Panc1 (cell line): ENCODE measurements around the gene HDAC7. TPM values are rescaled to one million over a fixed set of nuclear protein-coding genes. Genes with fewer than 3 reads are reported as not detected.

Experiments
- ATAC-seq: fragments of 200-7000 bp; cut with Tn5 transposase; 2 replicates; pipeline ENCODE4 v1.9.1; 2020; ENCODE audit warnings: mild to moderate bottlenecking, moderate library complexity
- BruUV-seq: library from RNA; stranded (reverse); fragments of 400-500 nt; replicated peaks from 2 replicates; lab custom pipeline; 2021; lab: Mats Ljungman, UMichigan
- CTCF ChIA-PET: fragments of 300-600 bp; sonication (Branson Sonifier 250); formaldehyde crosslinking; loops from one replicate; lab custom pipeline; 2022; ENCODE audit warnings: antibody characterized with exemption; lab: Charles Lee
- POLR2A ChIA-PET: fragments of 300-600 bp; sonication (Branson Sonifier 250); formaldehyde crosslinking; loops from one replicate; lab custom pipeline; 2022; ENCODE audit warnings: antibody characterized with exemption; lab: Charles Lee
- DNase-seq: peaks from one replicate; pipeline ENCODE4 v3.0.0-alpha.2; 2010; ENCODE audit warnings: low read depth, low spot score
- H3K27ac ChIP-seq: 2 replicates; pipeline ENCODE4 v1.5.1; 2011; ENCODE audit warnings: mild to moderate bottlenecking, low read length, inconsistent platforms
- H3K27me3 ChIP-seq: fragments of 200-500 bp; sonication (Bioruptor generic); 2 replicates; pipeline ENCODE4 v1.6.0; 2014; ENCODE audit warnings: low read length, inconsistent platforms; ENCODE audit not compliant: control insufficient read depth, insufficient read depth
- H3K36me3 ChIP-seq: fragments of 200-500 bp; sonication (Bioruptor generic); 2 replicates; pipeline ENCODE4 v1.5.1; 2014; ENCODE audit warnings: inconsistent platforms, mild to moderate bottlenecking, low read length, moderate library complexity; ENCODE audit not compliant: control insufficient read depth, insufficient read depth
- H3K4me1 ChIP-seq: 2 replicates; pipeline ENCODE4 v1.5.1; 2011; ENCODE audit warnings: inconsistent platforms, mild to moderate bottlenecking, low read length, moderate library complexity; ENCODE audit not compliant: control insufficient read depth, insufficient read depth
- H3K4me3 ChIP-seq, 2 experiments: 2 replicates each; pipeline ENCODE4 v1.5.1; 2011 to 2012; ENCODE audit warnings: low read depth in 2 of 2, low read length in 2 of 2, mild to moderate bottlenecking in 2 of 2, inconsistent platforms in 1 of 2, moderate library complexity in 1 of 2
- H3K9me3 ChIP-seq: fragments of 200-500 bp; sonication (Bioruptor generic); 2 replicates; pipeline ENCODE4 v1.5.1; 2014; ENCODE audit warnings: low read depth, mild to moderate bottlenecking, inconsistent platforms, low read length, moderate library complexity; ENCODE audit not compliant: control insufficient read depth, insufficient read depth
- POLR2AphosphoS5 ChIP-seq: IDR thresholded peaks from 2 replicates; pipeline ENCODE4 v1.6.1; 2012; ENCODE audit warnings: mild to moderate bottlenecking, low read depth, low read length, moderate library complexity
- SIN3A ChIP-seq: IDR thresholded peaks from 2 replicates; pipeline ENCODE4 v1.6.1; 2012; ENCODE audit warnings: low read depth, mild to moderate bottlenecking, low read length, moderate library complexity, borderline replicate concordance; ENCODE audit not compliant: insufficient read depth
- TCF7L2 ChIP-seq: IDR thresholded peaks from 2 replicates; pipeline ENCODE4 v1.6.1; 2011; ENCODE audit warnings: mild to moderate bottlenecking, low read depth, low read length, inconsistent platforms
- in situ Hi-C: cut with HindIII; loops from 2 replicates; pipeline ENCODE4 v1.10.0; 2016; ENCODE audit warnings: low sequenced_read_pairs, low pct_unique_long_range_greater_than_20kb
- intact Hi-C: fragments of 100-400 bp; cut with micrococcal nuclease; formaldehyde crosslinking; loops from one replicate; pipeline ENCODE4 v1.10.0; 2022; ENCODE audit not compliant: unreplicated experiment
- total RNA-seq: library from RNA; stranded (reverse); gene quantifications from one replicate; pipeline ENCODE4 v1.2.1, GENCODE V29; 2021; ENCODE audit not compliant: unreplicated experiment
- TF ChIP-seq, protein P1 (sequence below), 2 experiments: IDR thresholded peaks; 2 replicates each; pipeline ENCODE4 v1.6.1; 2011 to 2012; ENCODE audit warnings: low read depth in 2 of 2, control low read depth in 1 of 2, low read length in 1 of 2, mild to moderate bottlenecking in 1 of 2, moderate library complexity in 1 of 2; ENCODE audit not compliant: insufficient read depth in 1 of 2
- TF ChIP-seq, protein P2 (sequence below): fragments of 450-650 bp; IDR thresholded peaks from 2 replicates; pipeline ENCODE4 v1.5.1; 2017; ENCODE audit warnings: mild to moderate bottlenecking

The HDAC7 gene
- total RNA-seq, 1 experiment from 2014 or later: 84.2 TPM

DNA sequence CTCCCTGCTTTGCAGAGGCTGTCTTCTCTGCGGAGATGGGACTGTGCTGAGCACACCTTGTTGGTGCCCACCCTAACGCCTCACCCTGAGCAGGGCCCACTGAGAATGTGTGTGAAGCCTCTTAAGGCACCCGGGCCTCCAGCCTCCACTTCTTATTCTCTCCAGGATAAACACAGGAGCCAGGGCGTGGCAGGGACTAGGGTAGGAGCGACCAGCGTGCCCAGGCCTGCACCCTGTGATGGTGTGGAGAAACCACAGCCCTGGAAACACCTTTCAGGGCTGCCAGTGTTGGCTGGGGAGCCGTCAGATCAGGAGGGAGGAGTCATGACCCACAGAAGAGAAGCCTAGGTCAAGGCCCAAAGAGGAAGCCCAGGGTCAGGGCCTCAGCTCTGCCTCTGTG, 43.8 kb upstream of the HDAC7 start:
- no peak for DNase-seq
- CTCF ChIA-PET: no interaction called here
- no peak overlapping the region for H3K4me3 ChIP-seq
- no peaks in the 10 kb centered on the region for H3K4me1 ChIP-seq
- H3K27ac ChIP-seq: no peak overlapping the region
- in situ Hi-C loops (no loop called here), intact Hi-C loops (no loop called here)
- no TSS peak for BruUV-seq
- no peaks in the 10 kb centered on the region for H3K27me3 ChIP-seq
- TF ChIP-seq POLR2AphosphoS5 (no peak), TCF7L2 (no peak), SIN3A (no peak)
- TF ChIP-seq, protein P1, sequence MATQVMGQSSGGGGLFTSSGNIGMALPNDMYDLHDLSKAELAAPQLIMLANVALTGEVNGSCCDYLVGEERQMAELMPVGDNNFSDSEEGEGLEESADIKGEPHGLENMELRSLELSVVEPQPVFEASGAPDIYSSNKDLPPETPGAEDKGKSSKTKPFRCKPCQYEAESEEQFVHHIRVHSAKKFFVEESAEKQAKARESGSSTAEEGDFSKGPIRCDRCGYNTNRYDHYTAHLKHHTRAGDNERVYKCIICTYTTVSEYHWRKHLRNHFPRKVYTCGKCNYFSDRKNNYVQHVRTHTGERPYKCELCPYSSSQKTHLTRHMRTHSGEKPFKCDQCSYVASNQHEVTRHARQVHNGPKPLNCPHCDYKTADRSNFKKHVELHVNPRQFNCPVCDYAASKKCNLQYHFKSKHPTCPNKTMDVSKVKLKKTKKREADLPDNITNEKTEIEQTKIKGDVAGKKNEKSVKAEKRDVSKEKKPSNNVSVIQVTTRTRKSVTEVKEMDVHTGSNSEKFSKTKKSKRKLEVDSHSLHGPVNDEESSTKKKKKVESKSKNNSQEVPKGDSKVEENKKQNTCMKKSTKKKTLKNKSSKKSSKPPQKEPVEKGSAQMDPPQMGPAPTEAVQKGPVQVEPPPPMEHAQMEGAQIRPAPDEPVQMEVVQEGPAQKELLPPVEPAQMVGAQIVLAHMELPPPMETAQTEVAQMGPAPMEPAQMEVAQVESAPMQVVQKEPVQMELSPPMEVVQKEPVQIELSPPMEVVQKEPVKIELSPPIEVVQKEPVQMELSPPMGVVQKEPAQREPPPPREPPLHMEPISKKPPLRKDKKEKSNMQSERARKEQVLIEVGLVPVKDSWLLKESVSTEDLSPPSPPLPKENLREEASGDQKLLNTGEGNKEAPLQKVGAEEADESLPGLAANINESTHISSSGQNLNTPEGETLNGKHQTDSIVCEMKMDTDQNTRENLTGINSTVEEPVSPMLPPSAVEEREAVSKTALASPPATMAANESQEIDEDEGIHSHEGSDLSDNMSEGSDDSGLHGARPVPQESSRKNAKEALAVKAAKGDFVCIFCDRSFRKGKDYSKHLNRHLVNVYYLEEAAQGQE (IDR thresholded peaks at IDR 0.05; ENCODE audit: insufficient read depth in 1 of 2, low read depth in 2 of 2, low read length in 1 of 2): no peak
- TF ChIP-seq, protein P2, sequence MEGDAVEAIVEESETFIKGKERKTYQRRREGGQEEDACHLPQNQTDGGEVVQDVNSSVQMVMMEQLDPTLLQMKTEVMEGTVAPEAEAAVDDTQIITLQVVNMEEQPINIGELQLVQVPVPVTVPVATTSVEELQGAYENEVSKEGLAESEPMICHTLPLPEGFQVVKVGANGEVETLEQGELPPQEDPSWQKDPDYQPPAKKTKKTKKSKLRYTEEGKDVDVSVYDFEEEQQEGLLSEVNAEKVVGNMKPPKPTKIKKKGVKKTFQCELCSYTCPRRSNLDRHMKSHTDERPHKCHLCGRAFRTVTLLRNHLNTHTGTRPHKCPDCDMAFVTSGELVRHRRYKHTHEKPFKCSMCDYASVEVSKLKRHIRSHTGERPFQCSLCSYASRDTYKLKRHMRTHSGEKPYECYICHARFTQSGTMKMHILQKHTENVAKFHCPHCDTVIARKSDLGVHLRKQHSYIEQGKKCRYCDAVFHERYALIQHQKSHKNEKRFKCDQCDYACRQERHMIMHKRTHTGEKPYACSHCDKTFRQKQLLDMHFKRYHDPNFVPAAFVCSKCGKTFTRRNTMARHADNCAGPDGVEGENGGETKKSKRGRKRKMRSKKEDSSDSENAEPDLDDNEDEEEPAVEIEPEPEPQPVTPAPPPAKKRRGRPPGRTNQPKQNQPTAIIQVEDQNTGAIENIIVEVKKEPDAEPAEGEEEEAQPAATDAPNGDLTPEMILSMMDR: no peak
- POLR2A ChIA-PET: interaction anchor here (0.6 kb wide), 1 partner anchor 74 kb away, joined by 4 read pairs; no protein-coding TSS in a partner anchor
- no peak for ATAC-seq
- no peaks in the 10 kb centered on the region for H3K9me3 ChIP-seq
- no peaks in the 10 kb centered on the region for H3K36me3 ChIP-seq

DNA sequence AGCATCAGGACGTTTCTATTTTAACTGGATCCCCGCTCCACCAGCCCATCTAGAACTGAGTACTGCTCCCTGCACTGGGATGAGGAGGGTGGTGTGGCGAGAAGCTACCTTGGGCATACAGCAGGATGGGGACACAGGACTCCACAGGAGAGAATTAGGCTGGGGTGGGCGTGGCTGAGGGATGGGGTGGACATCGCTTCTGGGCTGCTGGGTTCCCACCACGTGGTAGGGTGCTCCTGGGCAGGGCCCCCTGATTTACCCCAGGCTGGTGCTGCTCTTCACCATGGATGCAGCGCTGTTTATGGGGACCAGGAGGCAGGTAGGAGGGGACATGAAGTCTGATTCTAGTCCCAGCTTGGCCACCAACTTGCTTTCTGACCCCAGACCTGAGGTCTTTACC, 43.2 kb upstream of the HDAC7 start:
- in situ Hi-C loops: no loop called here
- no TSS peak for BruUV-seq
- no peak for ATAC-seq

More for the DNA sequence above, 43.2 kb upstream of the HDAC7 start:
- no peak for TF ChIP-seq SIN3A
- TF ChIP-seq, protein P2: no peak
- TF ChIP-seq, protein P1 (IDR thresholded peaks at IDR 0.05; ENCODE audit: insufficient read depth in 1 of 2, low read depth in 2 of 2, low read length in 1 of 2): no peak
- no peak for TF ChIP-seq POLR2AphosphoS5
- TF ChIP-seq TCF7L2: no peak
- Histone ChIP-seq H3K4me1 (no peaks in the 10 kb centered on the region), H3K4me3 (no peak overlapping the region), H3K36me3 (no peaks in the 10 kb centered on the region), H3K27me3 (no peaks in the 10 kb centered on the region), H3K27ac (no peak overlapping the region), H3K9me3 (no peaks in the 10 kb centered on the region)
- CTCF ChIA-PET: no interaction called here
- DNase-seq: no peak
- POLR2A ChIA-PET: interaction anchor here (0.6 kb wide), 1 partner anchor 73 kb away, joined by 4 read pairs; no protein-coding TSS in a partner anchor
- intact Hi-C loops: no loop called here
